NCI-H1694 treated with DMSO at 0.1 percent for 48 hours (cell line): ENCODE measurements around the gene VPS37C.
"Not testable (repeated sequence)": the region's sequence is repeated elsewhere in the genome, so short reads cannot be mapped to it uniquely, and the experiment has no call there.

Source experiments
- DNase-seq: peaks from one replicate; lab custom pipeline; 2025; lab: John Stamatoyannopoulos, UW

The VPS37C gene

GRCh38 chr11:61116426-61117167, 44.6 kb downstream of the VPS37C start:
- DNase-seq, result no peak

GRCh38 chr11:61115498-61116224, 45.6 kb downstream of the VPS37C start:
- DNase-seq, result no peak

DNA sequence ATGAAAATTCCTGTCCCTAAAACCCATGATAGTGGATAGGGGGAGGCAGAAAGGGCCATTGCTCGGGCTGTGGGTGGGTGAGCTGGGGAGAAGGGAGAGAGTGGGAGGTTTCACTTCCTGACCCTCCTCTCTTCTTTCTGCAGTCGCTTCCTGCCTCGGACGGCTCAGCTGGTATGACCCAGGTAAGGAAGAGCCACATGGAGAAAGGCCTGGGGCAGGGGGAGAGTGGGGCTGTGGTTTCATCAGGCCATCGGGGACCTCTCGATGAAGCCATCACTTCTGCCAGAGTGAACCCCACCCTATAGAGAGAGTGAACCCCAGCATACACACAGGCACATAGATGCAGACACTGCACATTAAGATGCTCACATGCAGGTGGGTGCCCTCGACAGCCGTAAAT, 46.3 kb downstream of the VPS37C start:
- no peak for DNase-seq

- no peak for DNase-seq
Measured at GRCh38 chr11:61113201-61113600, 48.0 kb downstream of the VPS37C start.

GRCh38 chr11:61112575-61112974, 48.7 kb downstream of the VPS37C start:
- DNase-seq, result no peak

DNA sequence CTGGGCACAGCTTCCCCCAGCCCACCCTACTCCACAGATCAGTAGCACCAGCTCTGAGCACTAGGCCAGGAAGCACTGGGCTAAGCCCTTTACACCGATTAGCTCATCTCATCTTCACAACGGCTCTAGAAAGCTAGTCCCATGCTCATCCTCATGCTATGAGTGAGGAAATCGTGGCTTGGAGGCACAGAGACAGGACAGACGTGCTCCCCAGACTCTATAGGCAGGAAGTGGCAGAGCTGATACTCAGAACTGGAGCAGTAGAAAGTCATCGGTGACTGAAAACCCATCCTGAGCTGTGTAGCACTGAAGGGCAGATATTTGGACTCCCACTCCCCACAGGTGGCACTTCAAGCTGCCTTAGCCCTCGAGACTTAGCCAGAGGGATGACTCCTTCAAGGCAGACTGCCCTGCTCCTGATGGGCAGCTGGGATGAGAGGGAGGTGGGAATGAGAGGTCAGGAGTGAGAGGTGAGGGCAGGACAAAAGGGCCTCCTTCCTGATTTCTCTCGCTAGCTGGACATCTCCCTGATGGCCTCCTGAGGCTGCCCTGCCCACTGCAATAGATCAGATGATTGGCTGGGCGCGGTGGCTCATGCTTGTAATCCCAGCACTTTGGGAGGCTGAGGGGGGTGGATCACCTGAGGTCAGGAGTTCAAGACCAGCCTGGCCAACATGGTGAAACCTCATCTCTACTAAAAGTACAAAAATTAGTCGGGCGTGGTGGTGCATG, 49.3 kb downstream of the VPS37C start:
- DNase-seq, result no peak

- no peak for DNase-seq
Measured at GRCh38 chr11:61111050-61111435, 50.2 kb downstream of the VPS37C start.

GRCh38 chr11:61110255-61111049, 50.8 kb downstream of the VPS37C start:
- no peak for DNase-seq

DNA sequence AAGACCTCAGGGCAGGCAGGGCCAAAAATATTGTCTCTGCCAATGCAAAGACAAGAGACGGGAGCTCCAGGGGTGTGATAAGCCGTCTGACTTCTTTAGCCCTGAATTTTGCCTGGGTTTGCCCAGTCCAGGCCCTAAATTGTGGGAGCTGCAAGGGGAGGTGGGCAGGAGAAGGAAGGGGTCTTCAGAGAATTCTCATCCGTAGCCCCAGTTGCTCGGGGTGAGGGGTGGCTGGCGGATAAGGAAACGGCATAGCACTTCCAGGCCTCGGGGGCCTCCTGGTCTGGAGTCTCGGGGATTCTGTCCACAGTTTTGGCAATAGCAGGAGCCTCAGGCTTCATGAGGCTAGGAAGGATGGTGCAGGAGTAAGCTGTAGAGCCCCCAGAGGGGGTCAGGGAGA, 51.6 kb downstream of the VPS37C start:
- DNase-seq, result no peak

DNA sequence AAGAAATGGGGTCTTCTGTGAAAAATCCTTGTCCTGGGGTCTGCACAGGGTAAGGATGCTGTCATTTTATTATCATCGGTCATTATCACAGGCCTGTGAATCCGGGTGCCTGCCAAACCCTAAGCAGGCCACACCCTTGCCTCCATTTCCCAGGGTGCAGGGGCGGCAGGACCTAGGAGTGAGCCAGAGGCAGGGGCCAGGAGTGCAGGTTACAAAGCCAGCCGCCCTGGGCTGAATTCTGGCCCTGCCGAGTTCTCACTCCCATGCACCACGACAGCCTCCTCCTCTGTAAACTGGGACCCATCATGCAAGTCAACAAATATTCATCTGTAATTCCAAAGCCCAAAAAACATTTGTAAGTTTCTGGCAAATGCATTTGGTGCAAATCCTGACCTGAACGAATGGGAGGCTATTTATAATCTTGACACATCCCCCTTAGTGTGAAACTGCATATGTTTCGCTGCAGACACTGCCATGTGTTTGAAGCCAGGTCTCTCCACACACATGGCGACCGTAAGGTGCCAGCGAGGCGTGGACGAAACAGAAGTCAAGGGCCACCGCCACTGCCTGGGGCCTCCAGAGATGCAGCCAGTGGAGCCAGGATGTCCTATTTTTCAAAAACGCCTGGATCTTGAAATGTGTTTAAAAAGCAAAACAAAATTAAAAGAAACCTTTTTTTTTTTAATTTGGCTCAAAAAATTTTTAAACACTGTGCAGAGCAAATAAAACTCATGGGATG, 52.2 kb downstream of the VPS37C start:
- no peak for DNase-seq

DNA sequence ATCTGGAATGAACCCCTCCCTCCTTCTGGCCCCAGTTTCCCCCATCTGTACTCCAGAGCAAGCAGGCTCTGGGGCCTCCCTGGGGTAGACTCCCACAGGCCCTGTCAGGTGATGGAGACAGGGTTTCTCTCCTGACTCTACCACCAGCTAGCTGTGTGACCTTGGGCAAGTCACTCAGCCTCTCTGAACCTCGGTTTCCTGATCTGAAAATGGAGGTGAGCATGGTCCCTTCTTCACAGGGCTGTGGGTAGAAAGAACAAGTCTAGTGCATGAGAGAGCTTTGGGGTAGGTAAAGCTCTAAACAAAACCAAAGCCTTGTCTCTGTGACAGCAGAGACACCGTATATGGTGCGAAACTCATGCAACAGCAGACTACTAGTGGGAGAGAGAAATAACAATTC, 53.3 kb downstream of the VPS37C start:
- no peak for DNase-seq

DNA sequence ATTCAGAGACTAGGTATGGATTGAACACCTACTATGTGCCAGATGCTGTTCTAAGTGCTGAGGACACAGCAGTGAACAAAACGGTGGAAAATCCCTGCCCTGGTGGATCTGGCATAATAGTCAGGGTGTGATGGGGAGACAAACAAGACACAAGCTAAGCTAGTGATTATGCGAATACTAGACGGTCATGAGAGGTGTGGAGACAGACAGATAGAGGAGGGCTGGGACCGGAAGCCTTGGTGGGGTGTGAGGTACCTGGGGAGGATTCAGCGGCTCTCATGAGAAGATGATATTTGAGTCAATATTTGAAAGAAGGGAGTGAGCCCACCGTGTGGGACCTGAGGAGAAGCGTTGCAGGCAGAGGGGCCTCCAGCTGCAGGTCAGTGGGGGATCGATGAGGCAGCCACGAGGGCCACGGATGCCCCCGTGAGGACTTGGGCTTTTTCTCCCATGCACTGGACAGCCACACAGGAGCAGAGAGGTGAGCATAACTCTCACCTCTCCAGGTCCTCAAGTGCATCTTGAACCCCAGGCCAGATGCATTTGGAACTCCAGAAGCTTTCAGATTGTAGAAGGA, 54.2 kb downstream of the VPS37C start:
- no peak for DNase-seq

GRCh38 chr11:61106296-61106695, 54.9 kb downstream of the VPS37C start:
- DNase-seq, result no peak

GRCh38 chr11:61104963-61105362, 56.3 kb downstream of the VPS37C start:
- DNase-seq, result no peak

DNA sequence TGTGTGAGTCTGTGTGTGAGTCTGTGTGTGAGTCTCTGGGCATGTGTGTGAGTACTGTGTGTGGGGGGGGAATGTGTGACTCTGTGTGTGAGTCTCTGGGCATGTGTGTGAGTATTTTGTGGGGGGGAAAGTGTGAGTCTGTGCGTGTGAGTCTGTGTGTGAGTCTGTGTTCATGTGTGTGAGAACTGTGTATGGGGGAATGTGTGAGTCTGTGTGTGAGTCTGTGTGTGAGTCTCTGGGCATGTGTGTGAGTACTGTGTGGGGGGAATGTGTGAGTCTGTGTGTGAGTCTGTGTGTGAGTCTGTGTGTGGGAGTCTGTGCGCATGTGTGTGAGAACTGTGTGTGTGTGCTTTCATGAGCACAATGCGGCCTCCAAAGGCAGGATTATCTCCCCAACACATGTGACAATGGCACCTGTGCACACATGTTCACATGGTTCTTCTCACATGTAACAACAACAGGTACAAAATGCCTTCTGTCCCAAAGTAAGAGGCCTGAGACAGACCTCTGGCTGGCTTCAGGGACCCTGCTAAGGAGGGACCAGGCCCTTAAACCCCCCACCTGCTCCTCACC, 57.3 kb downstream of the VPS37C start:
- no peak for DNase-seq

DNA sequence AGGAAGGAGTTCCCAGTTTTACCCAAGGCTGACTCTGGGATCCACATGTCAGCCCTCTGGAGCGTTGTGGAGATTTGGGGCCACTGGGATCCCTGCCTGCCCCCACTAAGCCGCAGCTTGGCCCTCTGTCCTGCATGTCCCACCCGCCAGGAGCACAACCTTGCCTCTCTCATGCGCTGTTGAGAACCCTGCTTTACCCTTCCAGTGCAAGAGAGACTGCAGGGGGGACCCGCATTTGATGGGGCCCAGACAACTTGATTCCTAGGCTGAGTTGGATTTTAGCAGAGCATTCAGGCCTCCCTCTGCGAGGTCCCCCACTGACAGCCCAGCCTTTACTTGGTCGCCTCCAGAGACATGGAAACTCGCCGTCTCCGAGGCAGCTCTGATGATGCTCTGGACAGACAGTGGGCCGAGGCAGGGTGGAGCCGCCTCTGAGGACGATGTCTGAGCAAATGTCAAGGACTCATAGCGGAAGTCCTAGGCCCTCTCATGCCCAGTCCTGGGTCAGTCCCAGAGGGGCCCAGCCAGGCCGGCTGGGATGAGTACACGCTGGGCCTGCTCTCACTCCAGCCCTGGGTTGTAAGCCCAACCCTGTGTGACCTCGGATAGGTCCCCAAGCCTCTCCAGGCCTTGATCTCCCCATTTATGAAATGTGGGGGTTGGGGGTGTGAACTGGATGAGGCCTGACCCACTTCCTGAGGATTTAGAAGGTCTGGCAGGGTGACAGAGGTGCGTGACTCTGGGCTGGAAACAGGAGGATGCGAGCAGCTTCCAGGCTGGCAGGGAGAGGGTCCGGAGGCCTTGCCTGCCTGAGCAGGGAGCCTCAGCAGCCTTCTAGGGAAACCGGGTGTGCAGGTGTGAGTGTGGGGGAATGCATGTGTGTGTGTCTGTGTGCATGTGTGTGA, 58.3 kb downstream of the VPS37C start:
- no peak for DNase-seq

GRCh38 chr11:61098778-61099177, 62.4 kb downstream of the VPS37C start:
- DNase-seq, result no peak

- not testable (repeated sequence) for DNase-seq
Measured at GRCh38 chr11:61098261-61098660, 63.0 kb downstream of the VPS37C start.

- no peak for DNase-seq
Measured at GRCh38 chr11:61095021-61095420, 66.2 kb downstream of the VPS37C start.

DNA sequence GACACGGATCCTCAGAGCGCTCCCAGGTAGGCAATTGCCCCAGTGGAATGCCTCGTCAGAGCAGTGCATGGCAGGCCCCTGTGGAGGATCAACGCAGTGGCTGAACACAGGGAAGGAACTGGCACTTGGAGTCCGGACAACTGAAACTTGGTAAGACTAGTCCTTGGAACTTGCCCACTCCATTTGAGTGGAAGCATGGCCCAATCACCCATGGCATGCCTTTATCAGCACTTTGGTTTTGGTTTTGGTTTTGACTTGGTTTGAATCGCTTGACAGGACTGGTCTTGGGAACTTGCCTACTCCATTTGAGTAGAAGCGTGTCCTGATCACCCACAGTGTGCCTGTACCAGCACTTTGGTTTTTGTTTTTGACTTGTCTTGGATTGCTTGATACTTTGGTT, 67.1 kb downstream of the VPS37C start:
- DNase-seq, result not testable (repeated sequence)
